Hematopoietic multipotent progenitor cell treated with erythropoietin and hydrocortisone succinate and interleukin-3 and kit ligand, for 4 days (in vitro differentiated cells): ENCODE data around the gene JAML.
A peak's percentile ranks its signal among the peaks of the same experiment; 100 is the strongest.

Experiments
- DNase-seq: peaks from one replicate; pipeline ENCODE4 v3.0.0-alpha.2; 2015

The JAML gene

DNA sequence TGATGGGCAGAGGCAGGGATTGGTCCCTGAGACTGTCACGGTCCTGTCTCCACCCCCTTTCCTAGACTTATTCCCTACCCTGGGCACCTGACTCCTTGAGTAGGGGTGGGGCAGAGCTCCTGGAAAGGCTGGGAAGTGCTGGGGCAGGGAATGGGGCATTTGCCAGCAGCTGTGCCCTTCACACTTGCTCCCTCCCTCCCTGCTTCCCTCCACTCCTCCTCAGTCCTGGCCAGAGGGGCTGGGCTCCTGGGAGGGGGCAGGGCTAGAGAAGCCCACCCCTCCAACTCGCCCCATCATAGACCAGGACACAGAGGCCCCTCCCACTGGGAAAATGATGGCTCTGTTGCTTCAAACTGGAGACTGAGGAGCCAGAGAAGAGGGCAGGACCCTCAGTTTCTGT is 59.9 kb downstream of the JAML start:
- DNase-seq, result no peak

DNA sequence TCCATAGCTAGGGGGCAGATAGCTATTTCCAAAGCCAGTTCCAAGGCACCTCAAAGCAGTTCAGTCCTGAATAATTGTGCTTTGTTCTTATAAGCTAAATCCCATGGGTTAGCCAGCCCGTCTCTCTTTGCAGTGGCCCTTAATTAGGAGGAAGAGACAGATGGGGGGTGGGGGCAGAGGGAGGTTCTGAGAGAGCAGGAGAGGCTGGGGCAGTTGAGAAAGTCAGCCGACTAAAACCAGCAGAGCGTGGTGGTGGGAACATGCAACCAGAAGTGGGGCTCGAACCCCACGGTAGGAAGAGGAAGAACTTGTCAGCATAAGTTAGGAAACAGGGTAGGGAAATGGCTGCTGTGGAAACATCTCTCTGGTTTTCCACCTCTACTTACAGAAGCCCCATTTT is 61.3 kb downstream of the JAML start:
- DNase-seq, result no peak

DNA sequence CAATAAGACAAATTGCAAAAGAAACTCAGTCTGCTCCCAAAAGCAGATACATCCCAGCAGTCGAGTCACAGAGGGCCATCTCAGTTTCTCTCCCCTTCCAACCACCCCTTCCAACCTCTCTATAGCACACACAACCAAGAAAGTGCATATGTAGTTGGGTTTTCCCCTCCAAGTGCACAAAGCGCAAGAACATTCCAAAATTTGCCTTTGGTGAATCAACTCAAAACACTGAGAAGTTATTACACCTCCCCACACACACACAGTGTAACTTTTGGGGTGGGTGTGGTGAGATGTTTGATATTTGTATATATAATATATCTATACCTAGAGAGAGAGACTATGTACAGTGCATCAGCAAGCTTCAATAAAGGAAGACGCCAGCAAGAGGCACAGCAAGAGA is 62.0 kb downstream of the JAML start:
- no peak for DNase-seq

DNA sequence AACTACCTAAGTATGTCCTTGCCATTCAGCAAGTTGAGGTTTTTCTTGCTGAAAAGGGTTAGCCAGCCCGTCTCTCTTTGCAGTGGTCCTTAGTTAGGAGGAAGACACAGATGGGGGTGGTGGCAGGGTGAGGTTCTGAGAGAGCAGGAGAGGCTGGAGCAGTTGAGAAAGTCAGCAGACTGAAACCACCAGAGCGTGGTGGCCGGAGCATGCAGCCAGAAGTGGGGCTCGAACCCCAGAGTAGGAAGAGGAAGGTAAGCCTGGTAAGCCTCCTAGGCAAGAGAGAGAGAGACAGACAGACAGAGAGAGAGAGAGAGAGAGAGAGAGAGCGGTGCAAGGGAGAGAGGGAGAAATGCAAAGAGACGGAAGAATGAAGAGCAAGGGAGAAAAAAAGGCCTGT is 63.0 kb downstream of the JAML start:
- no peak for DNase-seq

DNA sequence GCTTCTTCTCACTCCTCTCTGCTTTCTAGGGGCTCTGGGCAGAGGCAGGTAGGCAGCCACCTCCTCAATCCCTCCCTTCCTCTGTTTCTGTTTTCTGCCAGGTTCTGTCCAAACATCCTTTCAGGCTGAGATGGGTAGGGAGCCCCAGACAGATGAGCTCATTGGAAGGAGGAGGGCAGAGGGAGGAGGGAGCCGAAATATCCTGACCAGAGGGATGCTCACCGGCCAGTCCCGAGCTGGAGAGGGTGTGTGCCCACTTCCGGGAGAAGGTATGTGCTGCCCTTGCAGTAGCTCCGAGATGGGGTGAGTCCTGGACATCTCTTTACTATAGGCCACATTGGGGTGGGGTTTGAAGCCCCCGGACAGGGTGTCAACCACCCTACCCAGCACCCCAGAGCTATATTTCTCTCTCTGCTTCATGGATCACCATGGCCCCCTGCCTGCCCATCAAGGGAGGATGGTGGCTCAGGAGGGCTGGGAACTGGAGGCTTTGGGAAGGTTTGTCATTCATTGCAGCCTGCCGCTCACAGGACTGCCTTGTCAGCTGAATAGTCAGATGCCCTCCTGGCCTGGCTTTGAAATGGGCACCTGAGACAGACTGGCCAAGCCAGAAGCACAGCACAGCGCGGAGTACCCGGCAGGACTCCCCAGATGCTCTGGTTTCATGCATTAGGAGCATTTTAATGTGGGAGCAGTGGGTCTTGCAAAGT is 67.5 kb downstream of the JAML start:
- no peak for DNase-seq

DNA sequence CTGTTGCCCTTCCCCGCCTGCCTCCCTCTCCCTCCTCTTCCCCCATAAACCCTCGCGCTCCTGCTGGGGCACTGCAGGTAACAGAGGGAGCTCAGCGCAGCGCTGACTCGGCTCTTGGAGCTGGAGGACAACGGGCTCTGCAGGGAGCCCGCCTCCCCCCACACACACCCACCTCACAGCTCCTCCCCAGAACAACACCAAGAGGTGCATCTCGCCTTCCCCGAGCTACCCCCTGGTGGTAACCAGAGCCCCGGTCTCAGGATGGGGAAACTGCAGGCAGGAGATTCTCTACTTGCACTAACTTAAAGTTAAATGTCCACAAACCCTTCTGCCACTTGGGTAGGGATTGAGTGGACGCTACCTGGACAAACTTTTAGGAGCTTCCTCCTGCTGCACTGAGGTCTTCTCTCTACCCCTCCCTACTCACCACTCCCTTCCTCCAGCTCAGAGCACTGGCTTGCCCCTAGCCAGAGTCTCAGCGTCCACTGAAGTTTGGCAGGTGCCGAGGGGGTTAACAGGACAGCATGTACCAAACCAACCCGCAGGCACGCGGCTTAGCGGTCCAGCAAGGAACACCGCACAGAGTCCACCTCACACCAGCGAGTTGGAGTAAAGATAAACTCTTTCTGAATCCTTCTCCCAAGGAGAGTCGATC is 68.2 kb downstream of the JAML start:
- peak; percentile 39 for DNase-seq

DNA sequence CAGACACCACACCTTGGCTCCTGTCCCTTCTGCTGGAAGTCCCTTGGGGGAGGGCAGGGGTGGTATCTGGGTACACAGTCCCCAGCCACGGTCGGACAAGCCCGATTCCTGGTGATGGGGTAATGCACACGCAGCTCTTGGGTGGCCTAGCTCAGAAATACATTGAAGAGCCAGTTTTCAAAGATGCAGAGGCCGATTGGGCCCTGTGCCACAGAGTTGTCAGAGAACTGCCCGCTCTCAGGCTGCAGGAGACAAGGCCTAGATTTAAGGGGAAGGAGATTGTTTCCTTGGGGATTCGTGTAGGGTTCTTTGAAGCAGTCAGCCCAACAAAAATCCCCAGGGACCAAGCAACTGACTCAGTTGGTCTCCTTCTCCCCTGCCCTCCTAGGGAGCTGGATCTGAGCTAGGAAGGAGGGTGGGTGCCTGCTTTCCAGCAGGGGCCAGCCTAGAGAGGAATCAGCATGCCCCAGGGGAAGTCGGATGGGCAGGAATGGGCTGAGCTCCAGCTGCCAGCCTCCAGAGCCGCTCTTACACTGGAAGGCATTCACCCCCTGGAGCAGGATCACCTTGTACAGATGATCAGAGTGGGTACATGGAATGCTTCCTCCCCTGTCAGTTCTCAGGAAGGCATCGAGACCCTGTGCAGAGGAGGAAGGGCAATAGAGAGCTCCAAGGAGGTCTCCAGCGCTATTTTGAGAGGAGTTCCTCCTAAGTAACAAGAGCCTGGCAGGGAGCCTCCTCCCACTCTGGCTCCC is 68.9 kb downstream of the JAML start:
- no peak for DNase-seq

DNA sequence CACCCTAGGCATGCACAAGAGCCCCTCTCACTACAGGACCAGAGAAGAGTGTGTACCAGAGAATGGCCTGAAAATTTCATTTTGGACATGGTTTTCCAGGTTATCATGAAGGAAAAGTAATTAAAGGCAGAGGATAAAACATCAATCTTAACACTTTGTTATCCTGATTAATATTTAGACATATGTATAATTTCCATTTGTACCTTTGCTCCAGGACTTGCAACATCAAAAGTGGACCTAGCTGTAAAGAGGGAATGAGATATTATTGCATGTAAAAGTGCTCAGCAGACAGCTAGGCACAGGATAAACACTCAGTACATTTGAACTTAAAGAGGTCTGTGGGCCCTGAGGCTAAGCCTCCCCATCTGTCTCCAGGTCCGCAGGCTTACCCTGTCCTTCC is 70.2 kb downstream of the JAML start:
- no peak for DNase-seq

DNA sequence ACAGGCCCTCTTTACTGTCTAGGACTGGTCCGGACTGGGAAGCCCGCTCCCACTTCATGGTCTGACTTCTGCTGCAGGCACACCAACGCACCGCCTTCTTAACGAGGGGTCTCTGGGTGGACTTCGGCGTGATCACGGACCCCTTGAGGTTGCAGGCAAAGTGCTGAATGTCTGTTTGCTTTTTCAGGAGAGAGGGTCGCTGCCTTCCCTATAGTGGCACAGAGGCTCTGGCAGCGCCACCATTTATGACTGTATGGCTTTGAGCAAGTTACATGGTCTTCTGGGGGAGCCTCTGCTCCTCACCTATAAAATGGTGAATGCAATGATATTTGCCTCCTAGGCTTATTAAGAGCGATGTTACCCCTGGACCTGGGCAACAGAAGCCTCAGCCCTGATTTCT is 70.8 kb downstream of the JAML start:
- DNase-seq, result no peak

DNA sequence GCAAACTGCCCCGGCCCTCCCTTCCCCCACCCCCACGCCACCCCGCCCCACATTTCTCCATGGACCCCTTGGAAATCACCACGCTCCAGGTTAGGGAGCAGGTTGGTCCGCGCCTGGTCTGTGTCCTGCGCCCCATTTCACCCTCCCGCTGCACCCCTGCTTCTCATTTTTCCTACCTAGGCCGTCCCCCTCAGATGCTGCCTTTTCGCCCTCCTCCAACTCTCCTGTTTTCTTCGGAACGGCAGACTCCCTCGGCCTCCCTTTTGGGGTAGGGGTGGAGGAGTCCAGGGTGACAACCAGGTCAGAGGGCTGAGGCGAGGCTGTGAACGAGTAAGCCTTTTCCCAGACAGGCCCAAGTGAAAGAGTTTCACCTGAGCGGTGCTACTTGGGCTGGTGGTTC is 71.3 kb downstream of the JAML start:
- DNase-seq, result no peak

DNA sequence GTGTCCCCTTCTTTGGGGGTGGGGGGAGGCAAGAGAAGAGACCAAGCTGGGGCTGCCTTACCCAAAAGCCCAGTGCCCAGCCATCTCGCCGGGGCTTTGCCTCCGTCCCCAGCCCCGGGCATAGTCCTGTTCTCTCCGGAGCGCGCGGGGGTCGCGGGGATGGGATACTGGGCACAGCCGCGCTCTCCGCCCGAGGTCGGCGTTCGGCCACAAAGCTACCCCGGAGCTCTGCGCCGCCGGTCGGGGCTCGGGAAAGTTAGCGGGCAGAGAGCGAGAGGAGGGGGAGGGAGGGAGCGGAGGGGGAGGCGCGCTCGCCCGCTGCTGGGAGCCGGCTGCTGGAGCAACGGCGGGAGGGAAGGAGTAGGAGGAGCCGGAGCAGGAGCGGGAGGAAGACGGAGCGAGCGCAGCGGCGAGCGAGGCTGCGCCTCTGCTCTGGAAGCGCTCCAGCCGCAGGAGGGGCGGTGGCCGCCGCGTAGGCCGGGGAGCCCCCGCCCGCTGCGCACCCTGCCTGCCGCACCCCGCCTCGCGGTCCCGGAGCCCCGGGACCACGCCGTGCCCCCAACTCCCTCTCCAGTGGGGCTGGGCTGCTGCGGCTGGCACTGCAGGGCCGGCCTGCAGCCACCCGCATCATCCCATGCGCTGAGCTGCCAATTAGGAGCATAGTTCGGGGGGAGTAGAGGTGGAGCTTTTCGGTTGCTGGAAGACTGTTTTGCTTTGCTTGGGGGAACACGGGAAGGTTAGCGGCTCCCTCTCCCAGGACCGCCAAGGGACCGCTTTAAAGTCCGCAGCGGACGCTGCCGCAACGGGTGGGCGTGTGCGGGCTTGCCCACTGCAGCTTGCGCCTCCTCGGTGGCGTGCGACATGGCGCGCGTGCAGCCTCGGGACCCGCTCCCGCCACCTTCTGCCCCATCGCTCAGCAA is 72.0 kb downstream of the JAML start, which contains the start of gene SCN4B:
Gene SCN4B (minus strand): TSS at position 272 of the 920 bp plus-strand sequence. CDS start 150 bp downstream, at position 122.
- DNase-seq, result peak; percentile 42

DNA sequence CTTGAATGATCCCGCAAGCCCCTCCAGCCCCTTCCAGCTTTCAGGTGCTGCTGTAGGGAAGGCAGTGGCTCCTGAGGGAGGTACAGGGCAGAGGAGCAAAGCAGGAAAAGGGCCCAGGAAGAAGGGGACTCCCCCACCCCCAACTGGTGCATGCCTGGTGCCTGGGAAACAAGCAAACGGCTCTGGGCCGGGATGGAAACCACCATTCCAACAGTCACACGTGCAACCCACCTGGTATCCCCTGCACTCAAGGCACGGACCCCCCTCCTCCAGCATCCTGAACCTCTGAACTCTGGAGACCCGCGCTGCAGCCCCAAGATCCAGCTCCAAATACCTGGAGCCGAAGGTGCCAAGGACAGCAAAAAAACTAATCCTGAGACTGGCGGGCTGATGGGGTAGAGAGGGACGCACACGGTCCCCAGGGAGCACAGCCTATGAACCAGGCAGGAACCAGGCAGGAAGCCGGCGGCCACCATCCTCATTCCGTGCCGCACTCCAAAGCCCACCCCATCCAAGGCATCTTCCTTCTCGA is 72.7 kb downstream of the JAML start:
- no peak for DNase-seq

DNA sequence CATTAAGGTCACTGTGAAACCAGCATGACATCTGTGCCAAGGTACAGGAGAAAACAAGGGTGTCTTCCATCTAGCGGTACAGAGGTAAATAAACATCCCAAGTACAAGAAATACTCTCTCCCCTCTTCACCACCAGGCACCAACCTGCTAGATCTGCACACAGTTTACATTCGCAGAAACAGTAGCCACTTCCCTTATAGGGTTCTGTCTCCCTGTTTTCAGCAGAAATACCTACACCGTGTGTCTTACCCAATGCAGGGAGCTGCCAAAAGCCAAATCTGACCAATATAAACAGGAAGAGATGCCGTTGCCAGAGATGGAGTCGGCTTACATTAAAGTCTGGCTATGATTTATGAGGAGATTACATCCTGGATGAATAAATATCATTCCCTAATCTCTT is 73.4 kb downstream of the JAML start:
- DNase-seq, result no peak

DNA sequence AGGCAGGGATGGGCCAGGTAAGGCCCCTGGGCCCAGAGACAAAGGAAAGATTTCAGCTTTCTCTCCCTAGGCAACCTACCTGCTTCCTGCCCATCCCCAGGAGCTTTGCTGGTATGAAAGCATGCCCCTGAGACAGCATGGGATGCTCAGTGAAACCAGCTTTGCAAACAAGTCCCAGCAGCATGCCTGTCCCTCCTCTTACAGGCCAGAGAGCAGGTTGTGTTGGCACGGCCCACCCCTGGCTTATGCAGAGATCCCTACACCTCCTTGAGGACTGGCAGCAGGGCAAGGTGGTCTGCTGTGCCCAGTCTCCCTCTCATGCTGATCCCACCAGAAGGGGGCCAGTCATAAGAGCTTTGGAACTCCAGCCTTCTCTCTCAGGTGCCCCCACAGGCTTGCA is 75.3 kb downstream of the JAML start:
- DNase-seq, result no peak

DNA sequence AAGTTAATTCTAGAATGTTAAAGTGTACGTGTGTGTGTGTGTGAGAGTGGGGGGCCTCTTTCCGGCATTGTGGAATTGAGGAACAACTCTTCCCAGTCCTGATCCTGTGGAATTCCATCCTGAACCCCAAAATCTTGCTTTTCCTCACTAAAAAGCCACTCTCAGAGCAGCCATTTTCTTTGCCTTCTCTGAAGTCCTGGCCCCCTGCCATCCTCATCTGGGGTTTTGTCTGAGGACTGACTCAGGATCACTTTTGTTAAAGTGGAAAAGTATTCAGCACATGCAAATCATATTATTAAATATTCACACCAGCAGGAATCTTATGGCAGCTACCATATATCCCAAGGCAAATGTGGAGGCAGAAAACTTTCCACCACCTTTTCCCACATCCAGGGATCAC is 76.0 kb downstream of the JAML start:
- DNase-seq, result no peak

DNA sequence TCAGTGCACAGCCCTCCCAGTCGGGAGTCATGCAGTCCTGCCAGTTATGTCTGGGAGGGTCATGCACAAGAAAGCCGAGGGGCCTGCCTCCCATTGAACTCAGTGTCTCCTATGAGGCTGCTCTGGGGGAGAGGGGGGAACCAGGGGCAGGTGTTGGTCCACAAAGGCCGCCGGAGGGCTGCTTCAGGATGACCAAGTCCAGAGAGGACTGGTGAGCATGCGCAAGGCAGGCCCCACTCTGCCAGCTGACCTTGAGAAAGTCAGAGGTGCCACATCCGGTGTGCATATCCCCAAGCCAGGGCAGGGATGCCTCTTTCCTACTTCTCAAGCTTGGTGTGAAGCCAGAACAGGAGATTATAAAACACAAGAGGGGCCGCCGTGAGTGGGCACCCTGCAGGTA is 76.6 kb downstream of the JAML start:
- DNase-seq, result no peak

DNA sequence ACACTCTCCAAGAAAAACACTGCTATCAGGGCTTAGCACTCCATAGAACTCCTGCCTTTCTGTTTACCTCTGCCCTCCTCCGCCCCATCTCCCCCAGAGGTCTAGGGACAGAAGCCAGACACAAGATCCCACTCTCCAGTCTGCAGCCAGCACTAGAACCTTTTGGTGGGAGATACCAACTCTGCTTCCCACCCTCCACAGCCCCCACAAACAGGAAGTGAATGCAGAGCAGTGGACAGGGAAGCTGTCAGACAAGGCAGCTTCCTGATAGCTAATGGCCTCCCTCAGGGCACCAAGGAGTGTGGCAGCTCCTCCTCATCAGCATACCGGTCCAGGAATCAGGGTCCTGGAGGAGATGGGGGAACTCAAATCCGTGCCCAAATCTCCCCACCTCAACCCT is 77.3 kb downstream of the JAML start:
- peak; percentile 26 for DNase-seq

DNA sequence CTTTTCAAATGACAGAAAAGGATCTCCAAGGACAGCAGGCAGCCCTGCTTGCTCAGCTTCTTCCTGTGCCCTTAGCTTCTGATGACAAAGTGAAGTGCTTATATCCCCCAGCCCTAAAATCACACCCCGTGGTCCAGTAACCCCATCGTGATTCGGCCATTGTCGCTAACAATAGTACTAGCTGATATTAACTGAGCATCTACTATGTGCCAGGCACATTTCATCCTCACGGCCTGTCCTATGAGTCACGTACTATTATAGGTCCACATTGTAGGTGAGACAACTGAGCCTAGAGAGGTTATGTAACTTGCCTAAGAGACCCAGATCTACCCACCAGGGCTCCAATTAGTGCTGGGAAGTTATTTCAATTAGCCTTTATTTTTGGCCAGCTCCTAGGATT is 78.3 kb downstream of the JAML start:
- DNase-seq, result no peak

DNA sequence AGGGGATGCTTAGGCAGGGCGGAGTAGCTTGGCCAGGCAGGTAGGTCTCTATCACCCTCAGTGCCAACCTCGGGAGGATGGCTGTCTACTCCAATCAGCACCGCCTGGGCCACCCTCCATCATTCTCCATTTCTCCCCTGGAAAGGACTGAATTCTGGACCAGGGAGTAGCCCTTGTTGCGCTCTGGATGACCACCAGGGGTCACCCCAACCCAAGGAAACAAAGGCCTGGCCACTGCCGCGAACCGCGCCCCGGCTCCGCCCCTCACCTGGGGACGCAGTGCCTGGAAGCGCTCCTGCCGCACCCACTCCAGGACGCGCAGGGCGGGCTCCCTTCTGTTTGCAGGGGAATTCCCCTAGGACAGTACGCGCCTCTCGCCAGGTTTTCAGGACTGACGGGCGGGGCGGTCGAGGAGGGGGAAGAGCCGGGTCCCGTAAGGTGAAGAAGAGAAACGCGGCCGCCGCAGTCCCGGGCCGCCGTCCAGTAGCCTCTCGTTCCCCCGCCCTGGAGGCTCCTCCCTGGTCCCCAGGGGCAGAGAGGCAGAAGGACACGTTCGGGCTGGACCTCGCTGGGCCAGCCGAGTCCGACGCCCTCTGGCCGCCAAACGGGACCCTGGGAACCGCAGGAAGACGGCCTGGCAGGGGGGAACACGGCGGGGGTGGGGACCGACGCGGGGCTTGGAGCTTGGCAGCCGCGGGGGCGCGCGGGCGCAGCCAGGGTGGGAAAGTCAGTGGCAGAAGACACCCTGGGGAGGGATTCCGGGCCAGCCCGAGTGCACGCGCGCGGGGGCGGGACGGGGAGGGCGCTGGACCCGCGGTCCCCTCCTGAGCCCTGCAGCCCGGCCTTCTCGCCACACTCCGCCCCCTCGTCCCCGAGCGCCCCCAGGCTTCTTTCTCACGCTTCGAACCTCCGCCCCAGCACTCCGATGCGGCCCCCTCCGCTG is 79.3 kb downstream of the JAML start:
- peak; percentile 84 for DNase-seq

DNA sequence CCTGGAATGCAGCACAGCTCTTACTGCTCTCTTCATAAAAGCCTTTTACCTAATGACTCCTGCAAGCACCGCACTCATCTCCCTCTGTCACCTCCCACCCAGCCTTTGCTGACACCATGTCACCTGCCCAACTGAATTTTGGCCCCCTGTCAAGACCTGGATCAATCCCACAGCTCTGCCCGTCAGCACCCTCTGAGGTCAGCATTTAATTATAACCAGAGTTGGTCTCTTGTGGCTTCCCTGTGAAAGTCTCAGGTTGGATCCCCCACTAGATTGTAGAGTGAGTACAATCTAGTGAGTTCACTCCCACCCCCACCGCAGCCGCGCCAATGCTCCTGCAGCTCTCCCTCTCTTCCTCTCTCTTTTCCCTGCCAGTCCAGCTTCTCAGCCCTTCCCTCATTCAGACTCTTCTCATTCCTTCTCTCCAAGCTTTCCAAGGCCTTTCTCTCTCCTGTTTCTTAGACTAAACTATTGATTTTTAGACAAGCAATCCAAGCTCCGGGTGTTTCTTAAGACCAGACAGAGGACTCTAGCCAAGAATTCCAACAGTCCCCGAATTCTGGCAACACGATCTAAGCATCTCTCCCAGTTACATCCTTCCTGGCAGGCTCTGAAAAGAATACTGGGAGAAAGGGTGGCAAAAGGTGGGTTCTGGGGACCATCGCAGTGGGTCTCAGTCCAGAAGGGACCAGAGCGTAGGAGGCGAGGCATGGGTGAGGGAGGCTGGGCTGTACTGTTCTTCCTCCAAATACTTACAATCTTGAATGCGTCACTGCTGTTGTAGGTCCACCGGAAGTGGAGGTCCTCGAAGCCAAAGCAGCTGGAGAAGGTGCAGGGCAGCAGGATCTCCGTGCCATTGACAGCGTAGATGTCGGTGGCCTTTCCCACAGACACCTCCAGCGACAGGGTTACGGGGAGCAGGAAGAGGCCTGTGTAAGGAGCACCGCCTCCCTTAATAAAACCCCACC is 80.2 kb downstream of the JAML start:
- no peak for DNase-seq
